Measurements from ENCODE around the gene PADI1. TPM values are rescaled to one million over a fixed set of nuclear protein-coding genes. Genes with fewer than 3 reads are reported as not detected.

Gene PADI1
- total and polyA plus RNA-seq, 2 of the 8 experiments (the other 6 are each of a cell fraction or from before 2014, with no cell fraction given): 0.20 to 0.30 TPM

DNA sequence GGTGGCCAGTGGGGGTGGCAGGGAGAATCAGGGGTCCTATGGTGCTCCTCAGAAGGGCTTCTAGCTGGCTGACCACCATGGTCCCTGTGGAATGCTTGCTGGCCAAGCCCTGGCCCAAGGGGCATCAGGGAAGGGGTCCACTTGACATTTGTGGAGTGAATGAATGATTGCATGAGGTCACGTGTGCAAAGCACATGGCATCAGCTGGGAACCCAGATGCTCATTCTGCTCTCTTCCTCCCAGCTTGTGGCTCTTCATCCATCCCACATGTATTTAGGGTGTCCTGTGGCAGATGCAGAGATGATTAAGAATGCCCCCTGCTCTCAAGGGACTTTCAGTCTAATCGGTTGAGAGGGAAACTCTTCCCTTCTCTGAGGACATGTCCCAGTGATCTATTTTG, 76.0 kb downstream of the PADI1 start (continued):
- TF ChIP-seq CHD7 (IDR thresholded peaks at IDR 0.05; ENCODE audit: insufficient replicate concordance, low read length) (no peak), JUN (IDR thresholded peaks at IDR 0.05; ENCODE audit: low read depth, low read length) (no peak), TCF12 (IDR thresholded peaks at IDR 0.05; ENCODE audit: low read depth, low read length) (no peak), SIX5 (IDR thresholded peaks at IDR 0.05; ENCODE audit: low read depth, low read length) (no peak), KDM1A (IDR thresholded peaks at IDR 0.05; ENCODE audit: borderline replicate concordance, low read length) (no peak), GTF2F1 (IDR thresholded peaks at IDR 0.05; ENCODE audit: borderline replicate concordance, low read depth, low read length) (no peak), SIRT6 (IDR thresholded peaks at IDR 0.05; ENCODE audit: low read length) (no peak), SUZ12 (IDR thresholded peaks at IDR 0.05; ENCODE audit: low read length) (no peak), ASH2L (IDR thresholded peaks at IDR 0.05; ENCODE audit: low read length) (no peak)
- TF ChIP-seq, protein P1, sequence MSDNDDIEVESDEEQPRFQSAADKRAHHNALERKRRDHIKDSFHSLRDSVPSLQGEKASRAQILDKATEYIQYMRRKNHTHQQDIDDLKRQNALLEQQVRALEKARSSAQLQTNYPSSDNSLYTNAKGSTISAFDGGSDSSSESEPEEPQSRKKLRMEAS (IDR thresholded peaks at IDR 0.05): no peak
